H1 (cell line): ENCODE measurements around the gene PATJ. TPM values are rescaled to one million over a fixed set of nuclear protein-coding genes. Genes with fewer than 3 reads are reported as not detected.

Experiments used
- RFX5 ChIP-seq: IDR thresholded peaks from 2 replicates; pipeline ENCODE4 v1.6.1; 2011; ENCODE audit warnings: low read depth, low read length, improper control_type of control experiment, borderline replicate concordance
- TBP ChIP-seq: IDR thresholded peaks from 2 replicates; pipeline ENCODE4 v1.6.1; 2011; ENCODE audit warnings: low read depth, low read length, improper control_type of control experiment
- polyA plus RNA-seq, 7 experiments: library from polyadenylated mRNA; depleted of rRNA in 3 of 7; stranded (reverse) in 5 of 7; unstranded in 2 of 7; fragments of >200 nt in 5 of 7; fragments of 200-250 nt in 2 of 7; gene quantifications; 1 replicate in 5 of 7; 2 replicates in 1 of 7; 4 replicates in 1 of 7; pipeline versions ENCODE4 v1.2.1 to v1.2.3, GENCODE V29; 2011 to 2013; ENCODE audit warnings: missing spikeins in 2 of 7, mixed read lengths in 2 of 7
- total RNA-seq: library from RNA; stranded (reverse); fragmentation: NEBNext Ultra II Directional; extraction: Animal tissue kit (Norgen Biotek cat#: 25700); gene quantifications from 2 replicates; pipeline ENCODE4 v1.2.1, GENCODE V29; 2021
- TF ChIP-seq, protein P1 (sequence below): IDR thresholded peaks from 2 replicates; pipeline ENCODE4 v1.6.1; 2012; ENCODE audit warnings: inconsistent platforms

Gene PATJ
- total and polyA plus RNA-seq, 2 of the 8 experiments (the other 6 are each of a cell fraction or from before 2014, with no cell fraction given): 8.2 to 55.6 TPM

DNA sequence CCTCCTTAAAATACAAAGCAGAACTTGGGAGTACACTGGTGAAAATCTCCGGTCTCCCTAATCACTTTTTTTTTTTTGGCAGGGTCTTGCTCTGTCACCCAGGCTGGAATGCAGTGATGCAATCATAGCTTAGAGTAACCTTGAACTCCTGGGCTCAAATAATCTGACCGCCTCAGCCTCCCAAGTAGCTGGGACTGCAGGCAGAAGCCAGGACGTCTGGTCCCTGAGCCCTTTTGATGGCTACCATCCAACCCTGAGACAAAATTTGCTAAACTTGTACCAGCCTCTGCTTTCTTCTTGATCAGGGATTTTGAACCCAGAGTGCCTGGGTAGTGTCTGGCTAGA lies 456.5 kb downstream of the PATJ start (continued):
- TF ChIP-seq RFX5 (no peak), TBP (no peak)
- TF ChIP-seq, protein P1, sequence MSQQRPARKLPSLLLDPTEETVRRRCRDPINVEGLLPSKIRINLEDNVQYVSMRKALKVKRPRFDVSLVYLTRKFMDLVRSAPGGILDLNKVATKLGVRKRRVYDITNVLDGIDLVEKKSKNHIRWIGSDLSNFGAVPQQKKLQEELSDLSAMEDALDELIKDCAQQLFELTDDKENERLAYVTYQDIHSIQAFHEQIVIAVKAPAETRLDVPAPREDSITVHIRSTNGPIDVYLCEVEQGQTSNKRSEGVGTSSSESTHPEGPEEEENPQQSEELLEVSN: no peak
